A673 (cell line): ENCODE results near the gene SMS. TPM values are rescaled to one million over a fixed set of nuclear protein-coding genes. Genes with fewer than 3 reads are reported as not detected.

Experiments used
- BruUV-seq: library from RNA; stranded (reverse); fragments of 400-500 nt; replicated peaks from 2 replicates; lab custom pipeline; 2021; lab: Mats Ljungman, UMichigan
- CTCF ChIA-PET: fragments of 300-600 bp; sonication (Branson Sonifier 250); formaldehyde crosslinking; loops from one replicate; lab custom pipeline; 2022; ENCODE audit warnings: antibody characterized with exemption; lab: Charles Lee
- POLR2A ChIA-PET: fragments of 300-600 bp; sonication (Branson Sonifier 250); formaldehyde crosslinking; loops from one replicate; lab custom pipeline; 2022; ENCODE audit warnings: antibody characterized with exemption; ENCODE audit not compliant: low non-redundant PET; lab: Charles Lee
- DNase-seq: peaks from one replicate; pipeline ENCODE4 v3.0.0-alpha.2; 2015; ENCODE audit warnings: low spot score
- H3K27ac ChIP-seq: fragments of 200-600 bp; sonication (generic); 2 replicates; pipeline ENCODE4 v1.5.1; 2016; ENCODE audit warnings: mixed run types, low read depth, mild to moderate bottlenecking, mixed read lengths, antibody characterized with exemption, low read length; ENCODE audit not compliant: poor library complexity, severe bottlenecking
- H3K27me3 ChIP-seq: fragments of 200-600 bp; sonication (generic); replicated peaks from 2 replicates; pipeline ENCODE4 v1.6.1; 2017; ENCODE audit warnings: mixed run types, low read depth, mild to moderate bottlenecking, mixed read lengths, antibody characterized with exemption, low read length; ENCODE audit not compliant: insufficient read depth, poor library complexity
- H3K36me3 ChIP-seq: fragments of 200-600 bp; sonication (generic); 2 replicates; pipeline ENCODE4 v1.6.1; 2016; ENCODE audit warnings: mixed run types, mild to moderate bottlenecking, mixed read lengths, antibody characterized with exemption, low read length; ENCODE audit not compliant: insufficient read depth, poor library complexity, severe bottlenecking
- H3K4me1 ChIP-seq: fragments of 200-600 bp; sonication (generic); 2 replicates; pipeline ENCODE4 v1.6.1; 2017; ENCODE audit warnings: mixed run types, mild to moderate bottlenecking, mixed read lengths, antibody characterized with exemption, low read length; ENCODE audit not compliant: insufficient read depth, poor library complexity, severe bottlenecking
- H3K4me3 ChIP-seq: fragments of 200-600 bp; sonication (generic); 2 replicates; pipeline ENCODE4 v1.5.1; 2016; ENCODE audit warnings: low read depth, mixed run types, mild to moderate bottlenecking, mixed read lengths, low read length; ENCODE audit not compliant: poor library complexity, severe bottlenecking
- H3K9me3 ChIP-seq: fragments of 200-600 bp; sonication (generic); 2 replicates; pipeline ENCODE4 v1.6.1; 2016; ENCODE audit warnings: mixed run types, low read depth, mild to moderate bottlenecking, mixed read lengths, antibody characterized with exemption, low read length; ENCODE audit not compliant: poor library complexity, severe bottlenecking
- CTCF ChIP-seq: fragments of 300-800, 200-600 bp; sonication (generic); conservative IDR thresholded peaks from 2 replicates; pipeline ENCODE4 v1.5.1; 2017; ENCODE audit warnings: low read depth, mild to moderate bottlenecking, antibody characterized with exemption, low read length, moderate library complexity, mixed read lengths
- EZH2 ChIP-seq: fragments of 200-600 bp; sonication (generic); IDR thresholded peaks from 2 replicates; pipeline ENCODE4 v1.6.1; 2017; ENCODE audit warnings: borderline replicate concordance, low read depth, mild to moderate bottlenecking, mixed read lengths, antibody characterized with exemption, low read length; ENCODE audit not compliant: poor library complexity, severe bottlenecking
- intact Hi-C: fragments of 100-400 bp; cut with micrococcal nuclease; formaldehyde crosslinking; loops from one replicate; pipeline ENCODE4 v1.10.0; 2022; ENCODE audit not compliant: unreplicated experiment
- total RNA-seq: library from RNA; stranded (reverse); gene quantifications from 2 replicates; pipeline ENCODE4 v1.2.3, GENCODE V29; 2021

SMS gene
- total RNA-seq, 1 experiment from 2014 or later: 108 TPM

DNA sequence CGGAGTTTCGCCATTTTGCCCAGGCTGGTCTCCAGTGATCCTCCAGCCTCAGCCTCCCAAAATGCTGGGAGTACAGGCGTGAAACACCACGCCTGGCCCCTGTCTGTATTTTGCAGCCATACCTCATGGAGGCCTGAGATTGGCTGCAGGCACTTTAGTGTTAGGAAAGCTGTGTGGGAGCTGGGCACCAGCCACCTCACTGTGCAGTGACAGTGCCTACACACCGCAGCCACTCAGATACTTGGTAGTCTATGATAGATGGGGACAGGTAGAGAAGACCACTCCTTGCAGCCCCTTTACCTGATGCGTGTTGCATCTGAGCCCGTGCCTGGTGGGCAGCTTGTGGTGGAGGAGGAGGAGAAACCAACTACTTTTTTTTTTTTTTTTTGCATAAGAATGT is 16.3 kb downstream of the SMS start:
- H3K27ac ChIP-seq: no peak overlapping the region
- no peak overlapping the region for H3K4me3 ChIP-seq
- H3K9me3 ChIP-seq: no peaks in the 10 kb centered on the region
- no peaks in the 10 kb centered on the region for H3K4me1 ChIP-seq
- DNase-seq: no peak
- H3K36me3 ChIP-seq: no peaks in the 10 kb centered on the region
- POLR2A ChIA-PET: no interaction called here
- no peaks in the 10 kb centered on the region for H3K27me3 ChIP-seq
- intact Hi-C loops: no loop called here
- no peak for TF ChIP-seq CTCF
- no TSS peak for BruUV-seq
- CTCF ChIA-PET: no interaction called here

- no peaks in the 10 kb centered on the region for H3K36me3 ChIP-seq
- H3K27me3 ChIP-seq: no peaks in the 10 kb centered on the region
- BruUV-seq: no TSS peak
- ChIA-PET POLR2A (no interaction called here), CTCF (no interaction called here)
- DNase-seq: no peak
- no peak overlapping the region for H3K4me3 ChIP-seq
- TF ChIP-seq EZH2 (no peak), CTCF (no peak)
- no peaks in the 10 kb centered on the region for H3K4me1 ChIP-seq
- intact Hi-C loops: no loop called here
- no peak overlapping the region for H3K27ac ChIP-seq
- no peaks in the 10 kb centered on the region for H3K9me3 ChIP-seq
These were observed 17.7 kb downstream of the SMS start for GRCh38 chrX:21958187-21958586.

GRCh38 chrX:21958916-21959315 is 18.4 kb downstream of the SMS start:
- Histone ChIP-seq H3K36me3 (no peaks in the 10 kb centered on the region), H3K27me3 (no peaks in the 10 kb centered on the region), H3K4me1 (no peaks in the 10 kb centered on the region), H3K4me3 (no peak overlapping the region), H3K27ac (no peak overlapping the region), H3K9me3 (no peaks in the 10 kb centered on the region)
- POLR2A ChIA-PET: no interaction called here
- no TSS peak for BruUV-seq
- no peak for TF ChIP-seq CTCF
- TF ChIP-seq EZH2: no peak
- DNase-seq: no peak
- intact Hi-C loops: no loop called here
- CTCF ChIA-PET: no interaction called here
